Kidney tubule cell (primary cell): Measurements from ENCODE around the gene EIF3B.
A peak's percentile ranks its signal among the peaks of the same experiment; 100 is the strongest.
"Not testable (repeated sequence)": the region's sequence is repeated elsewhere in the genome, so short reads cannot be mapped to it uniquely, and the experiment has no call there.

Experiments used
- DNase-seq: peaks from one replicate; pipeline ENCODE4 v3.0.0-alpha.2; 2018; ENCODE audit warnings: low spot score

EIF3B gene

DNA sequence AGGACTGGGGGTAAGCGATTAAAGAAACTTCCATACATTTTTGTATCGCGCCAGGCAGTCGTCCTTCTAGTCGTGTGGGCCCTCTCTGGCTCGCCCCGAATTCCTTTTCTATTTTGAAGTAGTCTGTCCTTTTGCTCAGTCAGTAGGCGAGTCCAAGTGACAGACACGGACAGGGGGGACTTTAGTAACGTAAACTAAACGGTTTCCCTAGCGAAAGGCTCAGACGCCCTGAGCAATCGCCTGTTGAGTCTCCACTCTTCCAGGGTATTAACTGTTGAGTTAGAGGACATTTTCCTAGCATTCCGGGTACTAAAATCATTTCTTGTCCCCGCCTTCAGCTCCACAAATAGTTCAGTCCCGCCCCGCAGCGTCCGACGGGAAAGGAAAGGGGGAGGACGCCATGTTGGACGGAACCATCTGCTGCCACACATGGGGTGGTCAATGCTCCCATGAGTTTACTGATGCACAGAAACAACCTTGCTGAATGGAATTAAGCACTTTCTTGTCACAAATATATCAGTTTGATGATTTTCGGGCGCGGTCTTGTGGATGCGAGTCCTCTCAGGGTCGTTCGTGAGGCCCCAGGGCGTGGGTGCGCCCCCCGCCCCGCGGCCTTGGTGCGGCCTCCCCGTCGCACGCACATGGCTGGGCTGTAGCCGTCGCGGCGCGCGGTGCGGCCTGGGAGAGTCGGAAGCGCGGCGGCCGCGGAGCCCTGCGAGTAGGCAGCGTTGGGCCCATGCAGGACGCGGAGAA is at the start of gene EIF3B:
Gene EIF3B (plus strand): TSS at position 642 of the 753 bp plus-strand sequence. CDS start 95 bp downstream, at position 737.
- DNase-seq = peak; percentile 93

DNA sequence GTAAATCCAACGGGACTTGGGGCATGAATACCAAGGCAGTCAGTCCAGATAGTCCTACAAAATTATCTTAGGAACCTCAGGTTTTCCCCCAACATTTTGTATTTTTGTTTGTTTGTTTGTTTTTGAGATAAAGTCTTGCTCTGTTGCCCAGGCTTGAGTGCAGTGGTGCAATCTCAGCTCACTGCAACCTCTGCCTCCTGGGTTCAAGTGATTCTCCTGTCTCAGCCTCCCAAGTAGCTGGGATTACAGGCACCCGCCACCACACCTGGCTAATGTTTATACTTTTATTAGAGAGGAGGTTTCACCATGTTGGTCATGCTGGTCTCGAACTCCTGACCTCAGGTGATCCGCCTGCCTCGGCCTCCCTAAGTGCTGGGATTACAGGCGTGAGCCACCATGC is 49.4 kb upstream of the EIF3B start:
- not testable (repeated sequence) for DNase-seq

DNA sequence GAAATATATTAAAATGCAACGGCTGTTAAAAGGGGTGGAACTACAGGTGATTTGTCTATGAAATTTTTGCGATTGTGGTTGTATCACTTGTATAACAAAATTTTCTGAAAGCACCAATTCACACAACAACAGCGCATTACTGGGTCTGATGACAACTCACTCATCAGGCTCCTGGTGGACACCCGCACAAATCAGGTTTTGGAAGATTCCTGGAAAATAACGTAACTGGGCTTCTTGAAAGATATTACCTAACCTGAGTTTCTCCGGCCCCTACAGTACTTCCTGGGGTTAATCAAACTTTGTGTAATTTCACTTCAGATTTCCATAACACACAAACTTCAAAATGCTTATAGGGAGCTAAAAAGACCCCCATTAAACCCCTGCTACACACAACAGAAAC is 47.9 kb upstream of the EIF3B start:
- DNase-seq = no peak

DNA sequence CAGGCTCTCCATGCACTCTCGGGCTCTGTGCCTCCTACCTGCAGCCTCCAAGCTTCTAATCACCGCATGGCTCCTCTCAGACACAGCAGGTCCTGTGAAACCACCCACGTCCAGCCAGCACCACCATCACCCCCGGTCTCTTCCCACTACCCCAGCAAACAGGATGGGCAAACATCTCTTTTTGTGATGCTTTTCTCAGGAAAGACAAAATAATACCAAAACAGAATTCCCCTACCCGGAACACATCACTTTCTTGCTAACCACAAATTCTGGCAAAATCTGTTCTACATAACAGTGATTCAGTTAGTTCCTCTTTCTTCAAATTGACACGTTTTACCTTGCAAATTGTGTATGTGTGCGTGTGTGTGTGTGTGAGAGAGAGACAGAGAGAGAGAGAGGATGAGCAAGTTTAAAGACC is 46.9 kb upstream of the EIF3B start:
- no peak for DNase-seq

DNA sequence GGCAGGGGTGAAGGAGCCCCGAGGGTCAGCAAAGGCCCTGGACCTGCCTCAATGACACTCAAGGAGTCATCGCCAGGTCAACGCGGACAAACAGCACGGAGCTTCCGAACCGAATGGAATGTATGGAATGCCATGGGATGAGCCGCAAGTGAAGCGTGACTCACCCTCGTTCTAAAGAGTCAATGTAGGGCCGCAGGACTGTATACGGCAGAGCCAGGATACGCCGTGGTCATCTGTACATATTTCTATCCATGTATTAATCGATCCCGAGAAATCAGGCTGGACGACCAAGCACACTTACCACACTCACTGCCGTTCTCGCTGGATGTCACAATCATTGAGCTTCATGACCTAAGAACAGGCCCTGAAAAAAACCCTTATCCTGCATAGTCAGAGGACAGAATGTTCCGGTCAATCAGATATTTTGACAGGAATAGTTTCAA is 44.7 kb upstream of the EIF3B start:
- DNase-seq = peak; percentile 78

DNA sequence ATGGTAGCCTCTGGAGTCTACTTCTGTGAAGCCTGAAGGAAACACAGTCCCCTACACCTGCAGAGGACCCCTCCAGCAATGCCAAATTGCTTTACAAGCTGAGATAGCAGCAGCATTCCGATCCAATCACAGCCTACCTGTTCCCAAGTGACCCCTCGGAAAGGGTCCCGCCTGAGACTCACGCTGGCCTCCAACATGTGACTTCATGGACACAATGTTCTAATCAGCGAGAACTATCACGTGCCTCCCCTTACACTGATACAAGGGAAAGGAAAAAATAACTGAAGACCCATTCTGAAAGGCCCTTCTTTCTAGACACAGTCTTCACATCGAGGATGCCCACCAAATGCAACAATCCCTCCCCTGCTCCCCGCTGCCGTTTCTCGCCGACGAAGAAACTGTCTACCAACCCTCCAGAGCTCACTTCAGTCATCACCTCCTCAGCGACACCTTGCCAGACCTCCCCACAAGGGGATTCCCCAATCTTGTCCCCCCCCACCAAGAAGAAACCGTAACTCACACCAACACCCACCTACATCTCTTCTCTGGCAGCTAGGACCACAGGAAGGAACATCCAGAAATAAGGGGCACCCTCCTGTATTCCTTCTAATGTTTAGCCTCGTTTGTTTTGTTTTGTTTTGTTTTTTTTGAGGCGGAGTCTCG is 42.2 kb upstream of the EIF3B start:
- no peak for DNase-seq

DNA sequence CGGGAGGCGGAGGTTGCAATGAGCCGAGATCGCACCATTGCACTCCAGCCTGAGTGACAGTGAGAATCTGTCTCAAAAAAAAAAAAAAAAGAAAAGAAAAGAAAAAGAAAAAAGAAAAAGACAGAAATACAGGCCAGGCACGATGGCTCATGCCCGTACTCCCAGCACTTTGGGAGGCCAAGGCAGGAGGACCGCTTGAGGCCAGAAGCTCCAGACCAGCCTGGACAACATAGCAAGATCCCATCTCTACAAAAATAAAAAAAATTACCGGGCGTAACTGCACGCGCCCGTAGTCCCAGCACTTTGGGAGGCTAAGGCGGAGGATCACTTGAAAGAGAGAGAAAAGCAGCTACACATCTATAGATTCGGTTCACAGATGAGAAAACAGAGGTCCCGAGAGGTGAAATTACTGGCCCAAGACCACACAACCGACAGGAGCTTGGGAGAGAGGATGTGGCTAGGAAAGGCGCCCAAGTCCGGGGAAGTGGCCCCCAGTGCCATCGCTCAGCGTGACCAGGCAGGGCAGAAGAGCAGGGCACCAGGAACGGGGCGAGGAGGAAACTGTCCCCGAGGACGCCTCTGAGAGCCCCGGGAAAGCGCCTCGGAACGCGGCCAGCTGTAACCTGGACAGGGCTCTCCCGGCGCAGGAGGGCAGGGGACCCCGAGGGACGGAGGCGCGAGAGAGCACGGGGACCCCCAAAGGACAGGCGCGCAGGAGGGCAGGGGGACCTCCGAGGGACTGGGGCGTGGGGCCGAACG is 41.0 kb upstream of the EIF3B start:
- DNase-seq = peak; percentile 49

DNA sequence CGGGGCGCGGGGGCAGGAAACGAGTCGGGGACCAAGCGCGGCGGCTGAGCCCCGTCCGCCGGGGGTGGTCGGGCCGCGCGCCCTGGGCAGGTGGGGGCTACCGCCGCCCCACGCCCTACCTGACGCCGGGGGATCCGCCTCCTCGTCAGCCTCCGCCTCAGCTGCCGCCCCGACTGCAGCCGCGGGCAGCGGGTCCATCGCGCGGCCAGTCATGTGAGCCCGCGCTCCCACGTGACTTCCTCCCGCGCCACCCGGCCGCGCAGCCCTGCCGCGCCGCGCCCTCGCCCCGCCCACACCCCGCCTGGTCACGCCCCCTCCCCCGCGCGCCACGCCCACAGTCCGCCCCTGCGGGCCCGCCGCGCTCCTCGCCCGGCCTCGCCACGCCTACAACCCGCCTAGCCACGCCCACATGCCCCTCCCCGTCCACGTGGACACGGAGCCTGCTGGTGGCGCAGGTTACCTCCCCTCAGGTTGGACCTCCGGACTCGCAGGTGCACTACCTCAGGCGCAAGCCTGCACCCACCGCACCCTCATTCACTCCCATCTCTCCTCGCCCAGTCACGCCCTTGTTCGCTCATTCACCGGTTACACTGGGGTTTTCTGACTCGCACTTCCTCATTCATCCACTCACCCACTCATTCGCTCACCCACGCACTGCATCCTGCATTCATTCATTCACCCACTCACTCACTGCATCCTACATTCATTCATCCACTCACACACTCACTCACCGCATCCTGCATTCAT is 40.2 kb upstream of the EIF3B start, which contains the start of gene SNX8:
Gene SNX8 (minus strand): TSS at position 233 of the 747 bp plus-strand sequence. CDS start 20 bp downstream, at position 213.
- DNase-seq = peak; percentile 93

DNA sequence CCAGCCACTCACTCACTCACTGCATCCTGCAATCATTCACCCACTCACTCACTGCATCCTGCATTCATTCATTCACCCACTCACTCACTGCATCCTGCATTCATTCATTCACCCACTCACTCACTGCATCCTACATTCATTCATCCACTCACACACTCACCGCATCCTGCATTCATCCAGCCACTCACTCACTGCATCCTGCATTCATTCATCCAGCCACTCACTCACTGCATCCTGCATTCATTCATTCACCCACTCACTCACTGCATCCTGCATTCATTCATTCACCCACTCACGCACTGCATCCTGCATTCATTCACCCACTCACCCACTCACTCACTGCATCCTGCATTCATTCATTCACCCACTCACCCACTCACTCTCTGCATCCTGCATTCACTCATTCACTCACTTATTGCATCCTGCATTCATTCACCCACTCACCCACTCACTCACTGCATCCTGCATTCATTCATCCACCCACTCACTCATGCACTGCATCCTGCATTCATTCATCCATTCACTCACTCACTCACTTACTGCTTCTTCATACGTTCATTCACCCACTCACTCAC is 39.6 kb upstream of the EIF3B start:
- not testable (repeated sequence) for DNase-seq

DNA sequence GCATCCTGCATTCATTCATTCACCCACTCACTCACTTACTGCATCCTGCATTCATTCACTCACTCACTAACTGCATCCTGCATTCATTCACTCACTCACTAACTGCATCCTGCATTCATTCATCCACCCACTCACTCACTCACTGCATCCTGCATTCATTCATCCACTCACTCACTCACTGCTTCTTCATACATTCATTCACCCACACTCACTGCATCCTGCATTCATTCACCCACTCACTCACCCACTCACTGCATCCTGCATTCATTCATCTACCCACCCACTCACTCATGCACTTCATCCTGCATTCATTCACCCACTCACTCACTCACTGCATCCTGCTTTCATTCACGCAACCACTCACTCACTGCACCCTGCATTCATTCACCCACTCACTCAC is 38.8 kb upstream of the EIF3B start:
- no peak for DNase-seq

DNA sequence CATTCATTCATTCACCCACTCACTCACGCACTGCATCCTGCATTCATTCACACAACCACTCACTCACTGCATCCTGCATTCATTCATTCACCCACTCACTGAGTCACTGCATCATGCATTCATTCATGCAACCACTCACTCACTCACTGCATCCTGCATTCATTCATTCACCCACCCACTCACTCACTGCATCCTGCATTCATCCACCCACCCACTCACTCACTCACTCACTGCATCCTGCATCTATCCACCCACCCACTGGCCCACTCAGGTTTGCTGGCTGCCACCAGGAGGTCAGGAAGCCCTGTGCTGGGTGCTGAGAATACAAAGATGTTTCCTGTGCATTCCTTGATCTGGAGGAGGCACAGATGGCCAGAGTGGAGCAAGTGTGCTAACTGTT is 38.0 kb upstream of the EIF3B start:
- no peak for DNase-seq

DNA sequence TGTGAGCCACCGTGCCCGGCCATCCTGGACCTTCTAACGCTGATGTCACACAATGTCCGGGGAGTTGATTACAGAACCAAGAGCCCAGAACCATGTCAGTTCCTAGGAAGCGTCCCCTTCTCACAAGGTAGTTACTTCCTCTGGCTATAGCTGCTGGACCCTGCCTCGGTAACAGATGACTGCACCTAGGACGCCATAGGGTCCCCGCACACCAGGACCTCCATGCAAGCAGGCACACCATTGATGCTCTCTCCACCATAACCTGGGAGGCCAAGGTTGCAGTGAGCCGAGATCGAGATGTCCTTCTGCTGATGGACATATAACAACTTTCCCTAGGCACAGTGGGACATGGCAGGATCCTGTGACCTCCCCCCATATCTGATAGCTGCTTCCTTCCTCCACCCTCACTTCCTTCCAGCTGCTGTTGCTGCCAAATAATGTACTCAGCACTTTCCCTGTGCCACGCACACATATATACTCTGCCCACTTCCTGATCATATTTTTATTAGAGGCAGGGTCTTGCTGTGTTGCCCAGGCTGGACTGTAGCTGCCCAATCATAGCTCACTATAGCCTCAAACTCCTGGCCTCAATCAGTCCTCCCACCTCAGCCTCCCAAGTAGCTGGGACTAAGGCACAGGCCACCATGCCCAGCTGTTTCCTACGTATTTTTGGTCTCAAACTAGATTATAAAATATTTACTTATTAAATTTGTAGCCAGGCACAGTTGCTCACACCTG is 36.9 kb upstream of the EIF3B start:
- no peak for DNase-seq

DNA sequence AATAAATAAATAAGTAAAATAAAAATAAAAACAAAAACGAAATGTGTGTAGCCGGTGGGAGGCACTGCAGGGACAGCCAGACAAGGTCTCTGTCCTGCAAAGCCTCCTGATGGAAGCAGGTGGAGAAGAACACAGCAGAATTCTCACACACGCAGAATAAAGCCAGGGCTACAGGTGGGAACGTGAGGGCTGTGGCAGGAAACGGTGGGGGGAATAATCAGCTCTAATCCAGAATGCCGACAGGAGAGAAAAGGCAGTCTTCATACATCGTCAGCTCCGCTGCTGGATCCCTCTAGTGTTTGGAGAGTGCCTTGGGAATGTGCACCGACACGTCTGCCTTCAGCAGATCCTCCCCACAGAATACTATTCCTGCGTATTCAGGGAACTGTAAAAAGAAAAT is 33.6 kb upstream of the EIF3B start:
- DNase-seq = peak; percentile 24

DNA sequence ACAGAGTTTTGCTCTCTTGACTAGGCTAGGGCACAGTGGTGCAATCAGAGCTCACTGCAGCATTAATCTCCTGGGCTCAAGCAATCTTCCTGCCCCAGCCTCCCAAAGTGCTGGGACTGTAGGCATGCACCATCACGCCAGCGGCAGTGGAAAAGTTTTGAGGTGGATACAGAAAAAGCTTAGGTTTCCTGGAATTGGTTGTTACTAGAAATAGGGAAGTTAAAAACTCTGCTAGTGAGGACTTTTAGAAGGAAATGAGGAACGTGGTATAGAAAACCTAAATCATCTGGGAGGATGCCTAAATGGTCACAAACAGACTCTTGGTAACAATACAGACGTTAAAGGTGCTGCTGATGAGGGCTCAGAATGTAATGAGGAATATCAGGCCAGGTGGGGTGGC is 29.5 kb upstream of the EIF3B start:
- DNase-seq = no peak

DNA sequence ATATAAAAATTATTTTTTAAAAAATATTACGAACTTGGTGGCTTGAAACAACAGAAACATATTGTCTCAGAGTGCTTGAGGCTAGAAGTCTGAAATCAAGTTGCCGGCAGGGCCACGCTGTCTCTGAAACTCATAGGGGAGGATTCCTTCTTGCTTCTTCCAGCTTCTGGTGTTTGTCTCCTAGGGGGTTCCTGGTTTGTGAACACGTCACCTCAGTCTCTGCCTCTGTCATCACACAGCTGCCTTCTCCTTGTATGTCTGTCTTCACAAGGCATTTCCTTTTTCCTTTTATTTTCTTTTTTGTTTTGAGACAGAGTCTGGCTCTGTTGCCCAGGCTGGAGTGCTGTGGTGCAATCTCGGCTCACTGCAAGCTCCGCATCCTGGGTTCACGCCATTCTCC is 27.7 kb upstream of the EIF3B start:
- no peak for DNase-seq

DNA sequence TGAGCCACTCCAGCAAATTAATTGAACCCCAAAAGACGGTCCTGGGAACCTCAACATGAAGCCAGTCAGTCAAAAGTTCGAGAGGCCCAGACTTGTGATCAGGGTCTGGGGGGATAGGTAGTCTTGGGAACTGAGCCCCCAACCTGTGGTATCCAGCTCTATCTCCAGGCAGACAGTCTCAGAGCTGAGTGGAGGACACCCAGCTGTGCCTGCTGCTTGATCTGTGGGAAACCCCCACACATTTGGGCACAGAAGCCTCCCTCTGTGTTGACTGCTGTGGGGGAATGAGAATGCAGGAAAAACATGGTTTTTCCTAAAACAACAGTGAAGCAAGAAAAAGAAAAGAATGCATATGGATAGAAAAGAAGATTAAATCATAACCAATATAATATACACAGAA is 24.1 kb upstream of the EIF3B start:
- DNase-seq = no peak

DNA sequence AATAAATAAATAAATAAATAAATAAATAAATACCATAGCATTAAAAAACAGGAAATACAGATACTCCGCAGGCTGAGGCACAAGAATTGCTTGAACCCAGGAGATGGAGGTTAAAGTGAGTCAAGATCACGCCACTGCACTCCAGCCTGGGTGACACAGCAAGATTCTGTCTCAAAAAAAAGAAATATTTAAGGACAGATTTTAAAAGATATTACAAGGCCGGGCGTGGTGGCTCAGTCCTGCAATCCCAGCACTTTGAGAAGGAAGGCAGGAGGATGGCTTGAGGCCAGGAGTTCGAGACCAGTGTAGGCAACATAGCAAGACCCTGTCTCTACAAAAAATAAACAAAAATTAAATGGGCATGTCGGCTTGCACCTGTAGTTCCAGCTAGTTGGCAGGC is 22.9 kb upstream of the EIF3B start:
- DNase-seq = no peak

DNA sequence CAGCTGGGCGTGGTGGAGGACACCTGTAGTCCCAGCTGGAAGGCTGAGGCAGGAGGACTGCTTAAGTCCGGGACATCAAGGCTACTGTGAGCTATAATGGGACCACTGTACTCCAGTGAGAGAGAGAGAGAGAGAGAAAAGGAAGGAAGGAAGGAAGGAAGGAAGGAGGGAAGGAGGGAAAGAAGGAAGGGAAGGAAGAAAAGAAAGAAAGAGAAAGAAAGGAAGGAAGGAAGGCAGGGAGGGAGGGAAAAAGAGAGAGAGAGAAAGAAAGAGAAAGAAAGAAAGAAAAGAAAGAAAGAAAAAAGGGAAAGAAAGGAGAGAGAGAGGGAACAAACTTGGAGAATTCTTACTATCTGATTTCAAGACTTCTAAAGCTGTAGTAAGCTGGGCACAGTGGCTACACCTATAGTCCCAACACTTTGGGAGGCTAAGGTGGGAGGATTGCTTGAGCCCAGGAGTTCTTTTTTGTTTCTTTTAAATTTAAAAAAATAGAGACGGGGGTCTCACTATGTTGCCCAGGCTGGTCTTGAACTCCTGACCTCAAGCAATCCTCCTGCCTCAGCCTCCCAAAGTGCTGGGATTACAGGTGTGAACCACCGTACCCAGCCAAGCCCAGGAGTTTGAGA is 21.9 kb upstream of the EIF3B start:
- not testable (repeated sequence) for DNase-seq

DNA sequence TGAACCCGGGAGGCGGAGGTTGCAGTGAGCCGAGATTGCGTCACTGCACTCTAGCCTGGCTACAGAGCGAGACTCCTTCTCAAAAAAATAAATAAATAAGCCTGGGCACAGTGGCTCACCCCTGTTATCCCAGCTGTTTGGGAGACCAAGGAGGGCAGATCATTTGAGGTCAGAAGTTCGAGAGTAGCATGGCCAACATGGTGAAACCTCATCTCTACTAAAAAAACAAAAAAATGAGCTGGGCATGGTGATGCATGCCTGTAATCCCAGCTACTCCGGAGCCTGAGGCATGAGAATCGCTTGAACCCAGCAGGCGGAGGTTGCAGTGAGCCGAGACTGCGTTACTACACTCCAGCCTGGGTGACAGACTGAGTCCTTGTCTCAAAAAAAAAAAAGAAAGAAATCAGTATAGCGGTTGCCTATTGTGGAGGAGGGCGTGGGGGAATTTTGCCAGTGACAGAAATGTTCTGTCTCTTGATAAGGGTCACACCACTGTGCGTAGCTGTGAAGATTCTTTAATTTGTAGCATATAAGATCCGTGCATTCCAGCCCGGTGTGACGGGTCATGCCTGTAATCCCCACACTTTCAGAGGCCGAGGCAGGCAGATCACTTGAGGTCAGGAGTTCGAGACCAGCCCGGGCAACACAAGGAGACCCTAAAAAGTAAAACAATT is 17.9 kb upstream of the EIF3B start:
- no peak for DNase-seq
